HG02973 (cell line): ENCODE data around the gene RIOK1.
"Not testable (repeated sequence)": the region's sequence is repeated elsewhere in the genome, so short reads cannot be mapped to it uniquely, and the experiment has no call there.

Source experiments
- ATAC-seq: cut with Tn5 transposase; IDR thresholded peaks from one replicate; pipeline ENCODE4 v1.9.1; 2021; ENCODE audit warnings: moderate library complexity; ENCODE audit not compliant: unreplicated experiment

The RIOK1 gene

DNA sequence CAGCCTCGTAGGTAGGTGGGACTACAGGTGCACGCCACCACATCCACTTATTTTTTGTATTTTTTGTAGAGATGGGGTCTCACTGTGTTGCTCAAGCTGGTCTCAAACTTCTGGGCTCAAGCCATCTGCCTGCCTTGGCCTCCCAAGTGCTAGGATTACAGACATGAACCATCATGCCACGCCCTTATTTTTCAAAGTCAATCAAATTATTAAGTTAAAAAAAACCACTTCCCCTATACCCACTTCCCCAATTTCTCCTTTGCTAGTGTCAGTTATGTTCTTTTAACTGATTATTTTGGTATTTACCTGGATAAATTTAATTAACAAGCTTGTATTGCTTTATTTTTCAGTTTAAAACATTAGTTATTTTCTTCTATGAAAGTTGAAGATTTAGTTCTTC, 49.6 kb downstream of the RIOK1 start:
- no peak for ATAC-seq

DNA sequence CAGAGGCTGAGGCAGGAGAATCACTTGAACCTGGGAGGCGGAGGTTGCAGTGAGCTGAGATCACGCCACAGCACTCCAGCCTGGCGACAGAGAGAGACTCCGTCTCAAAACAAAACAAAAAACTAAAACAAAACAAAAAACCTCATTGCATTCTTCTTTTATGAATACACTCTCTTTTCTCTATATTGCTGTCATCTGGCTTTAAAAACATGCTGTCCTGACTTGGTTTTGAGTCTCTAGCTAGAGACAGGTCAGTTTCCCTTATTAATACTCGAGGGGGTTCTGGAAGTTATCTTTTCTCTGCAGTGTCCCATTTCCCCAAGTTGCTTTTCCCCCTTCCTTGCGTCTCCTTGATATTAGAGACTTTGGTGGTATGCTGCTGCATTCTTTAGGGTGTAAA, 50.9 kb downstream of the RIOK1 start:
- ATAC-seq, result no peak

DNA sequence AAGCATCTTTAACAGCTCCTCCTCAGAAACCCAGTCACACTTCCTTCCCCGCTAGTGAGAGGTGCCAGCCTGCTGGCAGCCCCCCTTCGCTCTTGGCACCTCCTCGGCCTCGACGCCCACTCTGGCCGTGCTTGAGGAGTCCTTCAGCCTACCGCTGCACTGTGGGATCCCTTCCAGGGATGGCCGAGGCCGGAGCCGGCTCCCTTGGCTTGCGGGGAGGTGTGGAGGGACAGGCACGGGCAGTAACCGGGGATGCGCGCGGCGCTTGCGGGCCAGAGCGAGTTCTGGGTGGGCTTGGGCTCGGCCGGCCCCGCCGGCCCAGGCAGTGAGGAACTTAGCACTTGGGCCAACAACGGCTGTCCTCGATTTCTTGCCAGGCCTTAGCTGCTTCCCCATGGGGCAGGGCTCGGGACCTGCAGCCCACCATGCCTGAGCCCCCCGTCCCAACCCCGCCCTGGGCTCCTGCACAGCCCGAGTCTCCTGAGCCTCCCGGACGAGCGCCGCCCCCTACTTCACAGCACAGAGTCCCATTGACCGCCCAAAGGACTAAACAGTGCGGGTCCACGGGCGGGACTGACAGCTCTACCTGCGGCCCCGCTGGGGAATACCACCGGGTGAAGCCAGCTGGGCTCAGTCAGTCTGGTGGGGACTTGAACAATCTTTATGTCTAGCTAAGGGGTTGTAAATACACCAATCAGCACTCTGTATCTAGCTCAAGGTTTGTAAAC, 51.6 kb downstream of the RIOK1 start:
- ATAC-seq, result no peak

DNA sequence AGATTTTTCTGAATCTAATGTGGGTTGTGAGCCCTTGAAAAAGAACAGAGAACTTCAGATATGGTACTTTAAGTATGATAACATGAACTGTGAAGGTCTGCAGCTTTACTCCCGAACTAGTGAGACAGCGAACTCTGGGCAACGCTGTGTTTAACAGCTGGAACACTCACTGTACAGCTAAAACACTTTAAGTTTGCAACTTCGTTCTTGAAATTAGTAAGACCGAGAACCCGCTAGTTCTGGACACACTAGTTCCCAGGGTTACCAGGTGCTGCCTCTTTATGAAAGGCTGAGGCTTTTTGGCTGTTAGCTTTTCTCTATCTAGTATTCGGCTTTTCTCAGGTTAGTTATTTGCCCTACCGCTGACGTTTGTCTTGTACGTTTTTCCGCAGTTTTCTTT, 52.9 kb downstream of the RIOK1 start:
- ATAC-seq, result no peak

DNA sequence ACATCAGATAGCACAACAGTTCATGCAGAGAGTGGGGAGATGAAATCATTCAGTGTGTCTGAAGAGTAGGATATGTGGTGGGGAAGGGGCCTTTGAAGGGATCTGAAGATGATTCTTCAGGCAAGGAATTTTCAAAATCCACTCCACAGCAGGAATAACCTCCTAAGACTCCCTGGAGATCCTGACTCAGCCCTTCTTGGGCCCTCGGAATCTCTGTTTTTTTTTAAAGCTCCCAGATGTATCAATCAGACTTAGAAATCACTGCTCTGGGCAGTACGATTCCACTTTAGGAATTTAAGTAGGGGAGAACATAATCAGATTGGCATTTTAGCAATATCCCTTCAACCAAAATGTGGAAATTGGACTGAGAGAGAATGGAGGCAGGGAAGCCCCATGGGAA, 55.5 kb downstream of the RIOK1 start:
- no peak for ATAC-seq

DNA sequence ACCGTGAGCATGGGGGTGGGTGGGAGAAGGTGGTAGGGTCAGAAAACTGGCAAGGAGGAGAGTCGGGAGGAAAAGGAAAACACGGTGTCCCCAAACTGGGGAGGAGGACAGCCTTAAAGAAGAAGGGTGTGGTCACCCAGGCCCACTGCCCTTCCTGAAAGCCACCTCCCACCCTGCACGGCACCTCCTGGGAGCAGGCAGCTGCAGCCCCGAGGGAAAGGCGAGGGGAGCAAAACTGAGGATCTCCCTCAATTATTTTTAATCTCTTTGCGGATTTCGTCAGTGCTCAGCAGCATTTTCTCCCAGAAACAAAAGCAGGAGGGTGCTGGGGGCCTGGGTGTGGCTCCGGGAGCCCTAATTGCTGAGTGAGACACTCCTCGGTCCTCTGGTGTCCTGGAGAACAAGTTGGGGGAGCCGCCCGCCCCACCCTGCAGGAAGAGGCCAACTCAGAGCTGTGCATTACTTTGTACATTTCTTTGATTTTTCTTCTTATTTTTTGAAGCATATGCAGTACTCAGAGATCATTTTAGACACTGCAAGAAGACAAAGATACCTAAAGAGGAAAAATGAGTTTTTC, 56.4 kb downstream of the RIOK1 start:
- no peak for ATAC-seq

DNA sequence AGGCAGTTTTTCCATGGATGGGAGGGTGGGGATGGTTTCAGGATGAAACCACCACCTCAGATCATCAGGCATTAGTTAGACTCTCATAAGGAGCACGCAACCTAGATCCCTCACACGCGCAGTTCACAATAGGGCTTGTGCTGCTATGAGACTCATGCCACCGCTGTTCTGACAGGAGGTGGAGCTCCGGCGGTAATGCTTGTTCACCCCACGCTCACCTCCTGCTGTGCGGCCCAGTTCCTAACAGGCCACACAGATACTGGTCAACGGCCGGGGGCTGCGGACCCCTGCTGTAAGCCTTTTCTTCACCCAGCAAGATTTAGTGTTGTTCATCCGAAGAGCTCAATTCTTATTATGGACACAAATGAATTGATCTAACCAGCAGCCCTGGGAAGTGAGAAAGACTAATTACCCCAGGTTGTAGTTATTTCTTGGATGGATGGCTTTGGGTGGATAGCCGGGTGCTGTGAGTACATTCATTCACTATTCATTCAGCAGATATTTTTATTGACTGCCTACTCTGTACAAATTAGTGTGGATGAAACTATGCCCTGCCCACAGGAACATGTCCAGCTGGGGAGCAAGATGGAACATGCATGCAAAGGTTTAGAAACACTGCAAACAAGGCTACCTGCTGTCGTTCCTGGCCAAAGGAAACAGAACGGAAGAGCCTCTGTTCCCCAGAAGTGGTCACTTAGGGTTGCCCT, 57.2 kb downstream of the RIOK1 start:
- ATAC-seq, result no peak

DNA sequence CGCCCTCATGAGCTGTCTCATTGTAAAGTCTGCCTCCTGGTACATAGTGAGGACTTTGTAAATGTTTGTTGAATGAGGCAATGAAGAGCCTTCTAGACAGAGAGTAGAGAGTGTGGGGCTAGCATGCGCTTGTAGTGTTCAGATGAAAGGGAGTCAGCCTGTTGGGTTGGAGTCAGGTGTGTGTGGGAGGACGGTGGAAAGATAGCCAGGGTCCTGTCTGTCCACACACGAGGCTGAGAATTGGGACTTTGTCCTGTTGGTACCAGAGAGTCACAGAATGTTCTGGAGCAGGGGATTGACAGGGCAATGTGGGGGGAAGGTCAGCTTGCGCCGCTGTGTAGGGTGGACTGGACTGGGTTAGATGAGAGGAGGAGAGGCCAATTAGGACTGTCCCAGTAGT, 58.6 kb downstream of the RIOK1 start:
- ATAC-seq, result no peak

DNA sequence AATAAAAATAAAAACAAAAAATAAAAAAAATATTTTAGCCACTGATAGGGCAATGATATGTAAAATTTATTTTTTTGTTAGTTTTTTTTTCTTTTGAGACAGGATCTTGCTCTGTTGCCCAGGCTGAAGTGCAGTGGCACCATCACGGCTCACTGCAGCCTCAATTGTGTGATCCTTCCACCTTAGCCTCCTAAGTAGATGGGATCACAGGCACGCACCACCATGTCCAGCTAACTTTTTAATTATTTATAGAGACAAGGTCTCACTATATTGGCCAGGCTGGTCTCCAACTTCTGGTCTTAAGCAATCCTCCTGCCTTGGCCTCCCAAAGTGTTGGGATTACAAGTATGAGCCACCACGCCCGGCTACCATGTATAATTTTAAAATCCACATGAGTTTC, 59.4 kb downstream of the RIOK1 start:
- no peak for ATAC-seq

DNA sequence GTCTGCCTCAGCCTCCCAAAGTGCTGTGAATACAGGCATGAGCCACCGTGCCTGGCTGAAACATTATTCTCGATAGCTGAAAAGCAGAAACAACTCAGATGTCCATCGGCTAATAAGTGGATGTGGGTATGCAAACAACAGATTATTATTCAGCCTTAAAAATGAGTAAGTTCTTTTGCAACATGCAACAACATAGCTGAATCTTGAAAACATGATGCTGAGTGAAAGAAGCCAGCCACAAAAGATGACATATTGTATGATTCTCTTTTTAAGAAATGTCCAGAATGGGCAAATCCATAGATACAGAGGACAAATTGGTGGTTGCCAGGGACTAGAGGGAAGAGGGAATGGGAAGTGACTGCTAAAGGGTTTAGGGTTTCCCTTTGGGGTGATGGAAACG, 61.7 kb downstream of the RIOK1 start:
- no peak for ATAC-seq

DNA sequence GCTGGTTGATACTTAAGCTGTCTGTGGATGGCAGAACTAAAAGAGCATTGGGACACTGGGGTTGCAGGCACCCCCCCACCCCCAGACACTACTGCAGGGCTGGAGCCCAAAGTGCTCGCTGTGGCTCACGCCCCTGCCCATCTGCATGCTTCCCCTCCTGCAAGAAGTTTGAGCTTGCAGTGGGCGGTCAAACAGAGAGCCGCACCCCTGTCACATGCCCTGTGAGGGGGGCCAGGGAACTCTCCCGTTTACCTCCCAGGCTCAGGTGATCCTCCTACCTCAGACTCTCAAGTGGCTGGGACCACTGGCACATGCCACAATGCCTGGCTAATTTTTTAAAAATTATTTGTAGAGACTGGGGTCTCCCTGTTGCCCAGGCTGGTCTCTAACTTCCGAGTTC, 63.3 kb downstream of the RIOK1 start:
- ATAC-seq, result no peak

DNA sequence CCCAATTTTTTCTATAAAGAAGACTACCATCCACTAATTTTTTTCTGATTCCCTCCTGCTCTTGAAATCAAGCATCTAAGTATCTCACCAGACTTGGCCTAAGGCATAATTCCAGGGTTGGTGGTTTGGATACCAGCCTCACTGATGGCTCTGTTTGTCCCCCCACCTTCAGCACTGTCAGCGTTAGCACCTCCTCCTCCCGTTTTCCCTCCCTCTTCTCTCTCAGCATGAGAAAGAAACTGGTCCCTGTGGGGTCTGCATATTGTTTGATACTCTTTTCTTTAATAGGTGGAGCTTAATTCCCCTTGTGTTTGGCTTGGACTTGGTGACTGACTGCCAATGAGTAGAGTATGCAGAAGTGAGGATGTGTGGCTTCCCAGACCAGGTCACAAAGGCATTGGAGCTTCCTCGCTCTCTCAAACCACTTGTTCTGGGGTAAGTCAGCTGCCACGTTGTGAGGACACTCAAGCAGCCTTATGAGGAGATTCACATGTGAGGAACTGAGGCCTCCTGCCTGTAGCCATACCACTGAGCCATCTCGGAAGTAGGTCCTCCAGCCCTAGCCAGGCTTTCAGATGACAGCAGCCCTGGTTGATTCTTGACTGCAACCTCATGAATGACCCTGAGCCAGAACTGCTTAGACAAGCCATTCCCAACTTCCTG, 65.2 kb downstream of the RIOK1 start:
- ATAC-seq, result no peak

DNA sequence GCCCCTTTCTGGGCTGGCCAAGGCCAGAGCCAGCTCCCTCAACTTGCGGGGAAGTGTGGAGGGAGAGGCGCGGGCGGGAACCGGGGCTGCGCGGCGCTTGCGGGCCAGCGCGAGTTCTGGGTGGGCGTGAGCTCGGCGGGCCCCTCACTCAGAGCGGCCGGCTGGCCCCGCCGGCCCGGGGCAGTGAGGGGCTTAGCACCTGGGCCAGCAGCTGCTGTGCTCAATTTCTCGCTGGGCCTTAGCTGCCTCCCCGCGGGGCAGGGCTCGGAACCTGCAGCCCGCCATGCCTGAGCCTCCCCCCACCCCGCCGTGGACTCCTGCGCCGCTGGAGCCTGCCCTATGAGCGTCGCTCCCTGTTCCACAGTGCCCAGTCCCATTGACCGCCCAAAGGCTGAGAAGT, 66.7 kb downstream of the RIOK1 start:
- ATAC-seq, result not testable (repeated sequence)

DNA sequence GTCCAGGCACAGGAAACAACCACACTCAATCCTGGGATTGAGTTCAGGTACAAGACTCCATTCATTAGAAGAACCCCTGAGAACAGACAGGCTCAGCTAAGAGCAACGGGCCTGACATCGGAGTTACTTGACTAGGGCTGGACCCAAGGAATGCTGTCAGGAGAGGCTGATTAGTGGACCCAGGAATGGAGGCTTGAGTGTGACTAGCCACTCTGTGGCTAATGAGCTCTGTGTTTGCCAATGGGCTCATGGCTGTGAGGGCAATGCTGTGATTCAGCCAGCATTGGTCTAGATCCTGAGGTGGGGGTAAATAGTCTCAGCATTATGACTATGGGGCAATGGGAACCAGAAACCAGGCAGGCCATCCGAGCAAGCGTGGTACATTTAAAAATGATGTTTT, 71.8 kb downstream of the RIOK1 start:
- ATAC-seq, result no peak

DNA sequence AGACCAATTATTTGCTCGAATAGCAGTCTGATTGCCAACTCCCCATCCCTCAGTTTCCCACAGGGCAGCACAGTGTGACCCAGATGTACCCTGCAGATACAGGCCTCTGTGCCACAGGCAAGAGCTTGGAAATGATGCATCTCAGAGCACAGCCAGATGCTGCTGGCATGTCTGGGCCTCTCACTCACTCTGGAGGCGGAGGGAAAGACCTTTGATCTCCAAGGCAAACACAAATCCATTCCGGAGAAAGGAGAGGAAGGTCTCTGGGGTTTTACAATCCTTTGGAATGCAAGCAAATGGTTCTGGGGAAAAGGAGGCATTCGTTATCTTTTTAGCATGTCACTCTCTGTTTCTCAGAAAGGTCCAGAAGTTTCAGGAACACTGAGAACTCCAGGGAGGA, 74.2 kb downstream of the RIOK1 start:
- ATAC-seq, result no peak

DNA sequence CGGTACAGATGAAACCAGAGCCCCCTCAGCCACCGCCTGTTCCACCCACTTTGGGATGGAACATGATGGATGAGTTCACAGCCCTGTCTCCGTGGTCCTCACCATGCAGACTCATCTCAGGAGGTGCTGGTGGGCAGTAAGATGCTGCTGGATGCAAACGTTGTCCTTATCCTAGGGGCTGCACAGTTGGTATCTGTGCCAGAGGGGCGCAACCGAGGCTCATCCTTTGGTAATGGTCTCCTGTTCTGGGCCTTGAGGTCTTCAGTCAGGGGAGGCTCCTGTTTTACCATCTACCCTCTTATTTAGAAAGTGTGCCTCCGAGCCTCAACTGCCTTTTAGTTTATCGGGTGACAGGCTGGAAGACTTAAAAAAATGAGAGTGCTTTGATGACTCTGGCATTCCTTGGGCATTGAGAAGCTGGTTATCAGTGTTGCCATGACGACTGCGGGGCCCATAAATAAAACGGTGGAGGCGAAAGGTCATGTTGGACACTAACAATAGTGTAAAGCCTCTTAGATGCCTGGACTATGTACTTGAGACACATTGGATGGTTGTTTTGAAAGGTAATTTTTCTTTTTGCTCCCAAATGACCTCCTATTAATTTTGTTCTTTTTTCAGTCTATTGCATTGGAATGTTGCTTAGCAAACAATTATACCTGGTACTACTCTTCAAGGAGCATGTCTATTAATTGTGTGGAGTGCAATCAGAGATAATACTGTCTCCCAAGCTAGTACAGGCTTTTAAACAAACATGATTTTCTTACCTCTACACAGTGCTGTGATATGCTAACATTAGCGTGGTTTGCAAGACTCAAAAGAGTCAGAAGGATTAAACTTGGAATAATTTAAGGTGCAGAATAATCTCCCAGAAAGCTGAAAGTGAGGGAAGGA, 77.6 kb downstream of the RIOK1 start:
- ATAC-seq, result no peak
